HG03108 (cell line): ENCODE data around the gene IL9R.
"Not testable (repeated sequence)": the region's sequence is repeated elsewhere in the genome, so short reads cannot be mapped to it uniquely, and the experiment has no call there.

ENCODE experiments used
- ATAC-seq: cut with Tn5 transposase; IDR thresholded peaks from one replicate; pipeline ENCODE4 v1.9.1; 2021; ENCODE audit warnings: moderate library complexity; ENCODE audit not compliant: unreplicated experiment

The IL9R gene, protein sequence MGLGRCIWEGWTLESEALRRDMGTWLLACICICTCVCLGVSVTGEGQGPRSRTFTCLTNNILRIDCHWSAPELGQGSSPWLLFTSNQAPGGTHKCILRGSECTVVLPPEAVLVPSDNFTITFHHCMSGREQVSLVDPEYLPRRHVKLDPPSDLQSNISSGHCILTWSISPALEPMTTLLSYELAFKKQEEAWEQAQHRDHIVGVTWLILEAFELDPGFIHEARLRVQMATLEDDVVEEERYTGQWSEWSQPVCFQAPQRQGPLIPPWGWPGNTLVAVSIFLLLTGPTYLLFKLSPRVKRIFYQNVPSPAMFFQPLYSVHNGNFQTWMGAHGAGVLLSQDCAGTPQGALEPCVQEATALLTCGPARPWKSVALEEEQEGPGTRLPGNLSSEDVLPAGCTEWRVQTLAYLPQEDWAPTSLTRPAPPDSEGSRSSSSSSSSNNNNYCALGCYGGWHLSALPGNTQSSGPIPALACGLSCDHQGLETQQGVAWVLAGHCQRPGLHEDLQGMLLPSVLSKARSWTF

DNA sequence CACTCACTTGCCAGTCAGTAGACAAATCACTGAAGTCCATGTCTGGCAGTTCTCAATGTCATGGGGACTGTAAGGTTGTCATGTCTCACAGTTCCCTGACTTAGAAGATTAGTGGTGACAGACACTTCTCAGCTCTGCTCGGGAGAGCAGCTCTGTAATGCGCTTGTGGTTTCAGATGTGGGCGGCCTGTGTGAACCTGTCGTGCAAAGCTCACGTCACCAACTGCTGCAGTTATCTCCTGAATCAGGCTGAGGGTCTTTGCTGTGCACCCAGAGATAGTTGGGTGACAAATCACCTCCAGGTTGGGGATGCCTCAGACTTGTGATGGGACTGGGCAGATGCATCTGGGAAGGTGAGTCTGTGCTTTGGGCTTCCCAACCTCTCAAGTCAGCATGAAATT lies at the start of gene IL9R:
TSS of gene IL9R (plus strand) at position 261 of the 400 bp plus-strand sequence. CDS start at position 325, 64 bp downstream.
- peak; percentile 48 for ATAC-seq

DNA sequence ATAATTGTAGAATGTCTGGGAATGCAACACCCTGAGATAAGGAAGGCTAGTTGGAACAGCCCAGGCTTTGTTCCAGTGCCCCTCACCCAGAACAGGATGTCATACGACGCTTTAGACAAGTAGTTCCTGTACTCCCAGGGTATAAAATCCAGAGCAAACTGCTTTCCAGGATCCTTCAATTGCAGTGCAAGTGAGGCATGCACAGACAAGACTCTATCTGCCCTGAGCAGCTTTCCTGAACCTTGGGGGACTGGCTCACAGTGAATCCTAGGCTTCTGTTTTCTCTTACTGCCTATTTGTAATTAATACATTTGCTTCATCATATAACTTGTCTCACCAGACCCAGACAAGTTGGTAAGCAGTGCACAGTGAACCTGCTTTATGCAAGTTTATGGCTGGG lies 48.4 kb upstream of the IL9R start:
- ATAC-seq, result no peak

DNA sequence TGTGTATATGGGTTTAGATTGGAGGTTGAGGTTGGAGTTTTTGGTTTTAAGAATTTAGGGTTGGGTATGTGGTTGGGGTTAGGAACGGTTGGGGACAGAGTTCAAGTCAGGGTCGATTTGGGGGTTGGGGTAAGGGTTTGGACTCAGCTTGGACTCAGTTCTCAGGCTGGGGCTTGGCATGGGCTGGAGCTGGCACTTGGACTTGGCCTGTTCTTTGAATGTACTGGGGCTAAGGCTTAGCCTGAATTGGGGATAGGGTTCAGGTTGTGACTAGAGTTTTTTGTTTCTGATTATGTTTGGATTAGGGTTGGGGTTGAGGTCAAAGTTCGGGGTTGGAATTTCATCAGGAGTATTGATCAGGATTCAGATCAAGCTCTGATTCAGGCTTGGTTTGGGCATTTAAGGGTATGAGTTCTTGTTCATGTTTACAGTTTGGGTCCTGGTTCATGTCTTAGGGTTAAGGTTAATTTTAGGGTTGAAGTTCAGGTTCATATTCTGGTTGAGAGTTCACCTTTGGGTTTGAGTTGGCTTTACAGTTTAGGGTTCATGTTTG lies 46.2 kb upstream of the IL9R start:
- no peak for ATAC-seq

DNA sequence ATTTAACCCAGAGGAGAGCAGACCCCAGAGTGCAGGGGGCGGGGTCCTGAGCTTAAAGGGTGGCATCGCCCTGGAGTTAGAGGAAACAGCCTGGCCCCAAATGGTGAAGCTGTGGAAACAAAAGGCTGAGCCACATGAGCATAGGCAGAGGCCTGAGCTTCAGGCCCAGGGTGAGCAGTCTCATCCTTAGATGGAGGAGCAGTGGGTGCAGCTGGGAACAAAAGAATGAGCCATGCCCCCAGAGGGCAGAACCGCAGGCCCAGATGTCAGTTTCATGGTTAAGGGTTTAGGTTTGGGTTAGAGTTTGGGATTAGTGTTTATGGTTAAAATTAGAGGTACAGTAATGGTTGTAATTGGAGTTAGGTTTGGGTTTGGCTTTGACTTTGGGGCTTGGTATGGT lies 44.4 kb upstream of the IL9R start:
- ATAC-seq, result no peak

DNA sequence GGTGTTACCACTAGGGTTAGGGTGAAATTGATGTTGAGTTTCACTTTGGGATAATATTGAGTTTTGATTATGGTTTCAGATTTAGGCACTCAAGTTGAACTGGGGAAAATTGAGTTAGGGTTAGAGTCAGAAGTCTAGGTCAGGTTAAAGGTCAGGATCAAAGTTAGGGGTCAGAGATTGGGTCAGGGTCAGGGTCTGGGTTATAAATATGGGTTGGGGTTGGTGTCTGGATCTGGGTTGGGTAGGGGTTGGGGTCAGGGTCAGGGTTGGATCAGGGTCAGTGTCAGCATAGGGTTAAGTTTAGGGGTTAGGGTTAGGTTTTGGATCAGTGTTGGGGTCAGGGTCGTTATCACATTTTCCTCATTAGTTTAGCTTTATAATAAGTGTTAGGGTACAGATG lies 42.7 kb upstream of the IL9R start:
- ATAC-seq, result no peak

DNA sequence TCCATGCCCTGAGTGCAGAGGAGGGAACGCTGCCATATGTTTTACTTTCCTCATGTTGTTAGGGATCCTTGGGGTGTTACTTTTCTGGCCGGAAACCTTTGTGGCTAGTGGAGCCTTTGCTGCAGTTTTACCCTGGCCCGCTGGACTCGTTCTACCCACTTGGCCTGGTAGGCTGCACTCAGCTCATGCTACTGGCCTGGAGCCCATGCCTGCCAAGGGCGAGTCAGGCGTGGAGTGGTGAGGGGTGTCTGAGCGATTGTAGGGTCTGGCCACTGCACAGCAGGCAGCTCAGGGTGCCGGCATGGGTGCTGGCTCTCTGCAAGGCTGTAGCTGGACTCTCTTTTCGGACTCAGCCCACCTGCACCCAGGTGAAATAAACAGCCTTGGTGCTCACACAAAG lies 41.4 kb upstream of the IL9R start:
- ATAC-seq, result no peak

DNA sequence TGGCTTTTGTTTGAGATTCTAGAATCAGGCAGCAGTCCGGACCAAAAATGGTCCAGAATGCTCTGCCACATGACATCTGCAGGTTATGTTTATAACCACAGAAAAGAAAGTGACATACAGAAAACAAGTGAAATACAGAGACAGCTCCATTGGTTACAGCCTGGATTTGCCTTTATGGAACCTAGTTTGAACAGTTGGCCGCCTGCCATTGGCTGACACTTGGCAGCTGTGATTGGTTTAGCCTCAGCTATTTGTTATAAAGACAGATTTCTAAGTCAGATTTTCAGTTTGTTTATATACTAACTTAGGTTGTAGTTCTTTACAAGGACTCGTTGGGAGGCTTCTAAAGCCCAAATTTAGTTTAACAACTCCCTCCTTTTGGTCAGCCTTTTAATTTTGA lies 40.8 kb upstream of the IL9R start:
- ATAC-seq, result no peak

DNA sequence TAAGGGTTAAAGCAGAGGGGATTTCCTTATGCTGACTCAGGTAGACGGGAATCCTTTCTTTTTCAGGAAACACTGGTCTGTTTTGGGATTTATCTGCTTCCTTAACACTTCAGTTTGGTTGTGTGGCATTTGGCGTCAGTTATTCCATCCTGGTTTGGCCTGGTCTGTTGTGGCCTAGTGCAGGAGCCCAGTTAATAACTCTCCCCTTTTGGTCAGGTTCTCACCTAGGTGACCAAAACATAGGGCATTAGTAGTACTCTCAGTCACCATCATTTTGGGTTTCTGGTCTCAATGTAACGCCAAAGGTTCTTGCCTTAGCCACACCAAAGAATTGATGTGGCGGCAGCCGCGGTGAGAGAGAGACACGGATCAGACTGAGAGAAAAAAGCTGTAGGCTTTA lies 39.7 kb upstream of the IL9R start:
- no peak for ATAC-seq

DNA sequence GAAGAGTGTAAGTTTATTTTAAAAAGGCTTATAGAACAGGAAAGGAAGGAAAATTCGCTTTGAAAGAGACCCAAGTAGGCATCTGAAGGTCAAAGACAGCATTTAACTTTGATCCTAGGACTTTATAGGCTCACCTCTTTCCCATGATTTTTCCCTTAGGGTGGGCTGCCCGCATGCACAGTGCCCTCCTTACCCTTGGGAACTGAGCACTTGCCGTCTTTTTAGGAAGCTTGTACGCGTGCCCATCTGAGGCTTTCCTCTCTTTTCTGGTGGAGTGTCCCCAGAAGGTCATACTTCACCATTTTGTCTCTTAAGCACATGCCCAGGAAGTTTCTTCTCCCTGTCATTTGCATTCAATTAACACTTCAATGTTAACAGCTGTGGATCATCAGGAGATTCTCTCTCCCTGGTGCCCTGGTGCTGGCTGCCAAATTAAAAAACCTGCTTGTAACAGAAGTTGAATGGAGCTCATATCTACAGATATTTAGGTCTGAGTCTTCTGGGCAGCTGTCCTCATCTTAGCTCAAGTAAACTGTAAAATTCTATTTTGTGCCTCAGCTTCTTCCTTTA lies 38.4 kb upstream of the IL9R start:
- ATAC-seq, result no peak

DNA sequence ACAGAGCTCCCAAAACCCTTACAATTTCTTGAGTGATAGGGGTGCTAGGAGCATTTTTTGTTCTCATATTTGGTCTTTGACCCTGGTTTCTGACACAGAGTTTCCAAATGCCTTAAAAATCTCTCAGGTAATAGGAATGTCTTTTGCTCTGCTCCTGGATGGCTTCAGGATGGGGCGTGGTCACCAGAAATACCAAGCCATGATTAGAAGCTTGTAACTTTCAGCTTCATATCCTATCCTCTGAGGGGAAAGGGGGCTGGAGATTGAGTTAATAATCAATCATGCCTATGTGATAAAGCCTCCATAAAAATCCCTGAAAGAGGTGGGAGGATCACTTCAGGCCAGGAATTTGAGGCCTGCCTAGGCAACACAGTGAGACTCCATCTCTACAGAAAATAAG lies 34.6 kb upstream of the IL9R start:
- ATAC-seq, result no peak

DNA sequence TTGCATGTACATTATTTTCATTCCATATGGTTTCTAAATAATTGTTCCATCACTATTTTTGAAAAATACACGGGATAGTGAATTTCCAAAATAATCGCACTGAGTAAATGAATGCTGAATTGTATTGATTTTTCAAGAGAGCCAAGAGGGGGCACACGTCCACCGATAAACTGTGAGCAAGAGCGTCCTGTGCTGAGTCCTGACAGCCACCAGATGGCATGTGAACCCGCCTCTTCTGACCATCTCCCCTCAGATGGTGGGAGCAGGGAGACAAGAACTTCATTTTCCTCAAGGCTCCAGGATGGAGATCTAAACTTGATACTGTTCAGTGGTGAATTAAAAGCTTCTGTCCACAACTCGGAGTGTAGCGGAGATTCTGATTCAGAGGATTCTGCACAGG lies 30.6 kb upstream of the IL9R start:
- ATAC-seq, result no peak

DNA sequence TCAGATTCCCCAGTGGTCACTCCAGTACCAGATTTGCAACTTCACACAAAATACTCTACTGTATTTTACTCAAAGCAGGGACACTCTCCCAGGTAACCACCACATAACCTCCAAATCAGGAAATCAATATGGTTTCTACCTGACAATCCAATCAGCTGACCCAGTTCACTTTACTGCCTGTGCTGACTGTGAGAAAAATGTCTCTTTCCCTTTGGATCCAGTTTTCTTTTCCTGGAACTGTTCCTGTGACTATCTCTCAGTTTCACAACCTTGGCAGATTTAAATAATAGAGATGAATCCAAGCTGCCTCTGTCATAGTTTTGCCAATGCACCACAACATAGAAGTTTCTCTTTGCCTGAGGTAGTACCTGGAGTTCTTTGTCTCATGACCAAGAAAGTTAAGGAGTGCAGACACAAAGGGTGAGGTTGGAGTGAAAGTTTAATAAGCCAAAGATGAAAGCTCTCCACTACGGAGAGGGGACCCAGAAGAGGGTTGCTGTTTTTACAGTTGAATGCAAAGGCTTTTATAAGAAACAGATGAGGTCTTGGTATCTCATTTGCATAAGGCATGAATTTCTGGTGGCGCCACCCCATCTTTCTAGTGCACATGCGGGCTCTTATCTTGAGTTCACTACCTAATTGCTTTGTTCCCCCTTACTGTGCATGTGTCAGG lies 29.7 kb upstream of the IL9R start:
- ATAC-seq, result no peak

DNA sequence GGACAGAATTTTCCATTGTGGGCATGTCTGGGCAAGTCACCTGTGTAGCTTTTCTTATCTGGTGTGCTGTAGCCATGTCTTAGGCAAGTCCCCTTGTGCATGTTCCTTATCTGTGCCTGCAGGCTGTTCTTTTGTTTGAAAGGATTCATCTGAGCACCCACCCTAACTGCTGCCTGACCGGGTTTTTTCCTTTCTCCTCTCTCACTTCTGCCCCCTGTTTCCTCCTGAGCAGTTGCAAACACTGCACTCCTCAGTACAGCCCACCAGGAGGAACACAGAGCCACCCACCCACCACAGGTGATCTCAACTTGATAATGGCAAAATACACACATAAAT lies 29.2 kb upstream of the IL9R start:
- ATAC-seq, result no peak

DNA sequence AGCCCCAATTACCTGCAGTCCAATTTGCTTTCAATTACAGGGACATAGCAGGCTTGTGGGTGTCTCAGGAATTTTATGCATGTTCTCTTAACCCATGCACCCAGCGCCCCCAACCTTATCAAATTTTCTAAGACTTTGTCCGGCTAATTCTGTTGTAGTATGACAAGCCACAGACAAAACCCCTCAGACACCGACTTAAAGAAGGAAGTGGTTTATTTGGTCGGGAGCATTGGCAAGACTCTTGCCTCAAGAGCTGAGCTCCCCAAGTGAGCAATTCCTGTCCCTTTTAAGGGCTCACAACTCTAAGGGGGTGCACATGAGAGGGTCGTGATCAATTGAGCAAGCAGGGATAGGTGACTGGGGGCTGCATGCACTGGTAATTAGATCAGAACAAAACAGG lies 28.7 kb upstream of the IL9R start:
- ATAC-seq, result no peak

DNA sequence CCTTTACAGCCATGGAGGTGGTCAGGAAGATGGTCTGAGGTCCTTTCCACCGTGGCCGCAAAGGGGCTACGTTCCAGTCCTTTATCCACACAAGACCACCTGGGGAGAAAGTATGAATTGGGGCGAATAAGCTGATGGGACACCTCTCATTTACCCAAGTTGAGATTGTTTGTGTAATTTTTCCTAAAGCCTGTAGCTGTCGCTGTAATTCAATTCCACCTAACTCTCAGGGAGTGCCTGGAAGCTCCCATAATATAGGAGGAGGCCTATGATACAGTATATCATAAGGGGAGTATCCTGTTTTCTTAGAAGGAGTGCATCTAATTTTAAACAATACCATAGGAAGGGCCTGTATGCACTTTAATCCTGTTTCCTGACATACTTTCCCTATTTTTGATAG lies 25.8 kb upstream of the IL9R start:
- ATAC-seq, result not testable (repeated sequence)

DNA sequence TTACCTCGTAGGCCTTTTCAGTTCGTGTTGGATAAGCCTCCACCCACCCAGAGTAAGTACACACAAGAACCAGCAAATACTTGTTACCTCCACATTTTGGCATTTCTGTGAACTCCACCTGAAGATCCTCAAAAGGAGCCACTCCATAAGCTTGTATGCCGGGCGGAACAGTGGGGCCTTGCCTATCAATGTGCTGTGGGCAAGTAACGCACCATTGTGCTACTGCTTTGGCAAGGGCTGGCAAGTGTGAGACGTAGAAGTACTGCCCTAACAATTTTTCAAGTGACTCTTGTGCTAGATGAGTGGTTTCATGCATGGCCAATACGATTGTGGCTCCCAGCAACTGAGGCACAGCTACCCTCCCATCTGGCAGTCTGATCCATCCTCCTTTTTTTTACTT lies 25.3 kb upstream of the IL9R start:
- not testable (repeated sequence) for ATAC-seq

DNA sequence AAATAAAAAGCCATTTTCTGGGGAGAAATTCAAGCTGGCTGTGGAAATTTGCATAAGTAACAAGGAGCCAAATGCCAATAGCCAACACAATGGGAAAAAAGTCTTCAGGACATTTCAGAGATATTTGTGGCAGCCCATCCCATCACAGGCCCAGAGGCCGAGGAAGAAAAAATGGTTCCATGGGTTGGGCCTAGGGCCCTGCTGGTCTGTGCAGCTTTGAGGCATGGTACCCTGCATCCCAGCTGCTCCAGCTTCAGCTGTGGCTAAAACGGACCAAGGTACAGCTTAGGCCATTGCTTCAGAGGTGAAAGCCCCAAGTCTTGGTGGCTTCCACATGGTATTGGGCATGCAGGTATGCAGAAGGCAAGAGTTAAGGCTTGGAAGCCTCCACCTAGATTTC lies 14.2 kb upstream of the IL9R start:
- ATAC-seq, result no peak

DNA sequence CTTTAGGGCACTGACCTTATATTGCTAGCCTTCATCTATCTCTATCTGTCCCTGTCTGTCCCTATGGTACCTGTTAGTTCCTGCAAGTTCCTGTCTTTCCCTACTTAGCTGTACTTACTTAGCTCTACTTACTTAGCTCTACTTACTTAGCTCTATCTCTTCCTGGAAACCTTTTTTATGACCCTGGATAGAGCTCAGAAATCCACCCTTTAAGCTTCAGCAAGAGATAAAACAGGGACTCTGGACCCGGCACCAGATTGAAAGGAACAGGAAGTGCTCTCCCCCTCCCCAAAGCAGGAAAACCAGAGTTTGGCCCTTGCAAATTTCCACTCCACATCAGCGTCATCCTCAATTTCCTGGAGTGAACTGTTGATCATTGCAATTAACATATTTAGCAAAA lies 12.3 kb upstream of the IL9R start:
- no peak for ATAC-seq

DNA sequence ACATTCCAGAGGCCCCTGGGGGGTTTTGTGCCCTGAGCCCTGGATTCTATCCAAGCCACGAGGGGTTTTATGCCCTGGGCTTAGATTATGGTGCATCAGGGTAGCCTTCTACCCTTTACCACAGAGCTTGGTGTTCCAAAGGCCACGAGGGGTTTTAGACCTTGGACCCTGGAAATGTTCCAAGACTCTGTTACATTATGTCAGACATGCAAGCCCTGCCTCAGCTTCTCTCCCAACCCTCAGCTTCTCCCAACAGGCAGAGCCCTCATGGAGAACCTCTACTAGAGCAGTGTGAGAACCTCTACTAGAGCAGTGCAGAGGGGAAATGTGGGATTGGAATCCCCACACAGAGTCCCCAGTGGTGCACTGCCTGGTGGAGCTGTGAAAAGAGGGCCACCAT lies 10.5 kb upstream of the IL9R start:
- ATAC-seq, result not testable (repeated sequence)

DNA sequence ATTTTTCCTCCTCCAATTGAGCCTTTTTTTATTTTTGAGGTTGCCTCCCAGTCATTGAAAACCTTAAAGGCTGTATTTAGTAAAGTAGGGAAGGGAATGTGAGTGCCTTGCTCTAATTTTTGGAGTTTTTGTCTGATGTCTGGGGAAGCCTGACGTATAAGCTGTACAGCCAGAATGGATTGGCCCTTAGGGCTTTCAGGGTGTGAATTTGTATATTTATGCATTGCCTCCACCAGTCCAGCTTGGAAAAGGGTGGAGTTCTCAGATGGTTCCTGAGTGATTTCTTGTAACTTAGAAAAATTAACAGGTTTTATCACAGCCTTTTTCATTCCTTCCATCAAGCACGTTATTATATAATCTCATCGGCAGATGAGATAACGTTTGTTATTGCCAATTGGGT lies 8.6 kb upstream of the IL9R start:
- no peak for ATAC-seq

DNA sequence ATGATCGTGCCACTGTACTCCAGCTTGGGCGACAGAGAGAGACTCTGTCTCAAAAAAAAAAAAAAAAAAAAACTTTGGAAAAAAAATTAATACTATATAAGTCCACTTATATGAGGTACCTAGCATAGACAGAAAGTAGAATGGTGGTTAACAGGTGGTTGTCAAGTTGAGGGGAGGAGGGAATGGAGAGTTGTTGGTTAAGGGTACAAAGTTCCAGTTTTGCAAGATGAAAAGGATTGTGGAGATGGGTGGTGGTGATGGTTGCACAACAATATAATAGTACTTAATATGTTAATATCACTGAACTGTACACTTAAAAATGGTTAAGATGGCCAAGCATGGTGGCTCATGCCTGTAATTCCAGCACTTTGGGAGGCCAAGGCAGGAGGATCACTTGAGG lies 4.1 kb upstream of the IL9R start:
- no peak for ATAC-seq

DNA sequence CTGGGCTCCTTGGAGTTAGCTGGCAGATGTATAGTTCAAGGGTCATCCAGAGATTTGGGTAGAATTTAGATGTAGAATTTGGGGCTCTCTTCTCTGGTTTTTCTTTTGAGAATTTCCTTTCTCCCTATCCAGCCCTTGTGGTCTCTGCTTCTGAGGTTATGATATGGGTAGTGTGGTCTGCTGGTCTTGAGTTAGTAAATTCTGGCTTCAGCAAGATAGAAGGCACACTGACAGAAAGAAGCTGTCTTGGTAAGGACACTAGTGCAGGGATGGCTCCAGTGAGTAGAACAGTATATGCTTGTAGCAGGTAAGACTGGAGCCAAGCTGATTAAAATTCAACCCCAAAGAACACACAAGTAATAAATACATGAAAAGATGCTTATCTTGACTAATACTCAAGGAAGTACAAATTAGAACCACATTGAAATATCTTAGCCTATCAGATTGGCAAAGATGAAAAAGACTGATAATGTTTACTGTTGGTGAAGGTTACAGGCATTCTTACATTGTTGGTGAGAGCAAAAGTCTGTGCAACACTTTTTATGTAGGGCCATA lies 2.1 kb upstream of the IL9R start:
- ATAC-seq, result no peak
